Heart left ventricle (tissue), 16 donors: ENCODE data around the gene TBX5. TPM values are rescaled to one million over a fixed set of nuclear protein-coding genes. Genes with fewer than 3 reads are reported as not detected.
A peak's percentile ranks its signal among the peaks of the same experiment; 100 is the strongest.

ENCODE experiments used
- ATAC-seq, 4 donors: fragments of 200-7000 bp; cut with Tn5 transposase; one replicate each; pipeline ENCODE4 v1.9.1; 2020 to 2022; ENCODE audit warnings: moderate library complexity in 4 of 4, mild to moderate bottlenecking in 3 of 4, moderate number of reproducible peaks in 1 of 4
- DNase-seq, 5 donors: peaks; one replicate each; pipeline ENCODE4 v3.0.0-alpha.2; 2020
- H3K27ac ChIP-seq, 12 donors: fragments of 200-600 bp; sonication (generic) in 4 of 12; one replicate each; pipeline versions ENCODE4 v1.5.0 to v1.8.0; 2016 to 2022; ENCODE audit warnings: mild to moderate bottlenecking in 2 of 12
- H3K27me3 ChIP-seq, 9 donors: fragments of 200-600 bp; sonication (generic) in 2 of 9; one replicate each; pipeline versions ENCODE4 v1.5.1 to v1.8.0; 2016 to 2022; ENCODE audit warnings: mild to moderate bottlenecking in 3 of 9
- H3K36me3 ChIP-seq, 9 donors: fragments of 200-600 bp; sonication (generic) in 2 of 9; one replicate each; pipeline versions ENCODE4 v1.5.0 to v1.8.0; 2018 to 2022; ENCODE audit warnings: mild to moderate bottlenecking in 2 of 9
- H3K4me1 ChIP-seq, 12 donors: fragments of 200-600 bp; sonication (generic) in 4 of 12; one replicate each; pipeline versions ENCODE4 v1.5.0 to v1.8.0; 2016 to 2022; ENCODE audit warnings: mild to moderate bottlenecking in 3 of 12
- H3K4me3 ChIP-seq, 12 donors: fragments of 200-600 bp; sonication (generic) in 4 of 12; one replicate each; pipeline versions ENCODE4 v1.5.0 to v1.8.0; 2017 to 2022; ENCODE audit warnings: mild to moderate bottlenecking in 9 of 12, moderate library complexity in 4 of 12
- H3K9me3 ChIP-seq, 12 donors: fragments of 200-600 bp; sonication (generic) in 4 of 12; one replicate each; pipeline versions ENCODE4 v1.5.0 to v1.8.0; 2016 to 2022; ENCODE audit warnings: mild to moderate bottlenecking in 1 of 12
- POLR2A ChIP-seq, 2 donors: fragments of 450-650 bp; IDR thresholded peaks; one replicate each; pipeline ENCODE4 v1.6.1; 2017; ENCODE audit warnings: antibody characterized with exemption in 2 of 2, mild to moderate bottlenecking in 2 of 2, moderate library complexity in 2 of 2
- WGBS, 4 donors: extraction: QIAGEN DNeasy Blood & Tissue Kit in 2 of 4; methylation state at CpG; one replicate each; pipeline versions ENCODE4 v1.1.5 to v1.1.7; 2013 to 2018; 5-methylcytosine and 5-hydroxymethylcytosine counted together
- intact Hi-C, 10 donors: fragments of 100-400 bp; cut with DNase I; formaldehyde crosslinking; loops; one replicate each; pipeline versions ENCODE4 v1.11.1 to v1.14.2; 2022
- polyA plus RNA-seq, 2 donors: library from polyadenylated mRNA; stranded (reverse); fragments of 200-250 nt; gene quantifications; one replicate each; pipeline ENCODE4 v1.2.3, GENCODE V29; 2013
- total RNA-seq, 9 donors: library from RNA; depleted of rRNA in 2 of 9; stranded (reverse); fragments of >200 nt in 2 of 9; fragmentation: NEBNext Ultra II Directional in 3 of 9; extraction: Animal tissue kit (Norgen Biotek cat#: 25700) in 3 of 9; gene quantifications; one replicate each; pipeline versions ENCODE4 v1.1.0 to v1.2.4, GENCODE V29; 2016 to 2023
- TF ChIP-seq, protein P1 (sequence below), 12 donors: fragments of 200-600 bp; sonication (generic) in 4 of 12; IDR thresholded peaks; one replicate each; pipeline versions ENCODE4 v1.5.0 to v1.8.0; 2018 to 2022; ENCODE audit warnings: antibody characterized with exemption in 12 of 12, mild to moderate bottlenecking in 5 of 12
- donor health status: ischemic (EF 13 %, LVEDD 7.1; RV severe dilation, severe dysfunction).
- donor health status: healthy with polysubstance abuse.
- donor health status: DM: no; HTN: yes; CAD: no.
- donor health status: DM: no; HTN: no; CAD: no.
- donor health status: ischemic (EF 25% LVEDD 6.9; RV normal size, moderate dysfunction).
- donor health status: ischemic (EF 25% LVEDD 5.7; RV mildly dilated, moderate dysfunction).
- donor health status: healthy.
- donor health status: DM: yes; HTN: yes; CAD: no.
- donor health status: ischemic (EF 35%, LVEDD 5.7; RV mildly dilated, moderate dysfunction).
- donor health status: nonischemic (EF 11% LVEDD 7.7; RV severe dilation, severe dysfunction).
- donor health status: DM: yes; HTN: yes; CAD: no.
- donor health status: PGD.
- donor health status: ischemic (EF 29% LVEDD 5.4; RV normal size, mild dysfunction).
- donor health status: nonischemic (EF 23%, LVEDD 6.1; RV moderate dilation, normal function).

The TBX5 gene
- total and polyA plus RNA-seq, 11 donors = 8.1 to 74.5 (median 42.5) TPM

DNA sequence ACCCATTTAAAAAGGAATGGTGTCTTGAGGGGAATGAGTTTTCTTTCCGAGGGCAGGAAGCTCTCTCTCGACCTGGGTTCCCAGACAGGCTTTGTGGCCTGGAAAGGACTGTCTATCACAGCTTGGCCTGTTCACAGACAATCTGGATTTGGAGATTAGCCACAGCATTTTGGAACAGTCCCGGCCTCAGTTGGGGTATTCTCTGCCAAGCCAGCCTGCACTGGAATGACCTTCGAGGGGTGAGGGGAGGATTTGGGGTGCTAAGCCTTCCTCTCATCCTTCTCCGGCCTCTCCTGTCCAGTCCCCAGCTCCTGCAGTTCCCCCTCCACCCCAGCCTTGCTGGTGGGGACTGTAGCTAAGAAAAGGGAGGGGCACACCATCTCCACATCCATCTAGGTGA is 13.0 kb downstream of the TBX5 start:
- peak overlapping the region; percentile 9 to 68 (median 48) for H3K27ac ChIP-seq
- peaks cover 0 to 46% (median 3%) of the 10 kb centered on the region in 9 donors for H3K27me3 ChIP-seq
- H3K9me3 ChIP-seq = no peaks in the 10 kb centered on the region
- no peak overlapping the region for H3K4me3 ChIP-seq
- ATAC-seq = peak; percentile 84 to 89 (median 87)
- peak in 4 of 5 donors; percentile 50 to 58 (median 54) for DNase-seq
- intact Hi-C loops = loop anchor here in 3 of 10 donors (10.0 kb wide), 3 partner anchors 148 to 228 kb away; no protein-coding TSS in a partner anchor
- 18 to 32% (median 22%) methylated on average over 5 of the region's 5 CpGs for WGBS, 4 donors
- peaks cover 0 to 28% (median 9%) of the 10 kb centered on the region in 9 donors for H3K36me3 ChIP-seq
- peaks cover 0 to 54% (median 13%) of the 10 kb centered on the region in 12 donors for H3K4me1 ChIP-seq
- TF ChIP-seq, protein P1, sequence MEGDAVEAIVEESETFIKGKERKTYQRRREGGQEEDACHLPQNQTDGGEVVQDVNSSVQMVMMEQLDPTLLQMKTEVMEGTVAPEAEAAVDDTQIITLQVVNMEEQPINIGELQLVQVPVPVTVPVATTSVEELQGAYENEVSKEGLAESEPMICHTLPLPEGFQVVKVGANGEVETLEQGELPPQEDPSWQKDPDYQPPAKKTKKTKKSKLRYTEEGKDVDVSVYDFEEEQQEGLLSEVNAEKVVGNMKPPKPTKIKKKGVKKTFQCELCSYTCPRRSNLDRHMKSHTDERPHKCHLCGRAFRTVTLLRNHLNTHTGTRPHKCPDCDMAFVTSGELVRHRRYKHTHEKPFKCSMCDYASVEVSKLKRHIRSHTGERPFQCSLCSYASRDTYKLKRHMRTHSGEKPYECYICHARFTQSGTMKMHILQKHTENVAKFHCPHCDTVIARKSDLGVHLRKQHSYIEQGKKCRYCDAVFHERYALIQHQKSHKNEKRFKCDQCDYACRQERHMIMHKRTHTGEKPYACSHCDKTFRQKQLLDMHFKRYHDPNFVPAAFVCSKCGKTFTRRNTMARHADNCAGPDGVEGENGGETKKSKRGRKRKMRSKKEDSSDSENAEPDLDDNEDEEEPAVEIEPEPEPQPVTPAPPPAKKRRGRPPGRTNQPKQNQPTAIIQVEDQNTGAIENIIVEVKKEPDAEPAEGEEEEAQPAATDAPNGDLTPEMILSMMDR (IDR thresholded peaks at IDR 0.05) = no peak
- no peak for TF ChIP-seq POLR2A (IDR thresholded peaks at IDR 0.05)

DNA sequence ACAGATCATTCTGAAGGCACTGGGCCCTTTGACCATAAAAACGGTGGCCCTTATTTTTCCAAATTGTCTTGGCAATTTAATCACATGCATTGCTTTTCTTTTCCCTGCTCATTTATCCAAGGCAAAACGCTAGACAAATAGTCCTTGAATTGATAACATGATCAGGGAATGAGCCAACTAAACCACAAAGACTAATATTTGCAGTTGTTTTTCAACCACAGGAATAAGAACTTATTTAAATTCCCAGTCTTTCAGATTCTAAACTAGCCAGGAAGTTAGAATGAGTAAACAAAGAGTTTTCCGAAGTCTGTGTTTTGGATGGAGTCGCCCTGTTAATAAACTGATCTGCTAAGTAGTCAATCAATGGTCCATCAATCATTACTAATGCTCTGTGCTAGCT is 14.9 kb downstream of the TBX5 start:
- ATAC-seq (no peak), DNase-seq (no peak)
- intact Hi-C loops = loop anchor here in 3 of 10 donors (10.0 kb wide), 3 partner anchors 146 to 226 kb away; no protein-coding TSS in a partner anchor
- WGBS, 4 donors = 39 to 53% (median 48%) methylated on average over 4 of the region's 4 CpGs
- Histone ChIP-seq H3K27me3 (peaks cover 0 to 29% (median 0%) of the 10 kb centered on the region in 9 donors), H3K4me1 (peaks cover 0 to 44% (median 9%) of the 10 kb centered on the region in 12 donors), H3K9me3 (no peaks in the 10 kb centered on the region), H3K36me3 (peaks cover 0 to 30% (median 9%) of the 10 kb centered on the region in 9 donors), H3K4me3 (no peak overlapping the region), H3K27ac (no peak overlapping the region)
- TF ChIP-seq, protein P1 (IDR thresholded peaks at IDR 0.05) = no peak
- no peak for TF ChIP-seq POLR2A (IDR thresholded peaks at IDR 0.05)

- peak in 3 of 4 donors; percentile 46 to 65 (median 59) for ATAC-seq
- Histone ChIP-seq H3K27ac (peak overlapping the region in 4 of 12 donors; percentile 50 to 73 (median 63)), H3K4me1 (peaks cover 0 to 40% (median 11%) of the 10 kb centered on the region in 12 donors), H3K36me3 (peaks cover 0 to 43% (median 0%) of the 10 kb centered on the region in 9 donors), H3K27me3 (peaks cover 0 to 3% (median 0%) of the 10 kb centered on the region in 9 donors), H3K9me3 (no peaks in the 10 kb centered on the region), H3K4me3 (no peak overlapping the region)
- no peak for DNase-seq
- intact Hi-C loops = no loop called here
- no peak for TF ChIP-seq POLR2A (IDR thresholded peaks at IDR 0.05)
- TF ChIP-seq, protein P1 (IDR thresholded peaks at IDR 0.05) = no peak
- 18 to 25% (median 20%) methylated on average over 4 of the region's 4 CpGs for WGBS, 4 donors
Observed at GRCh38 chr12:114384739-114385138, 21.2 kb downstream of the TBX5 start.

DNA sequence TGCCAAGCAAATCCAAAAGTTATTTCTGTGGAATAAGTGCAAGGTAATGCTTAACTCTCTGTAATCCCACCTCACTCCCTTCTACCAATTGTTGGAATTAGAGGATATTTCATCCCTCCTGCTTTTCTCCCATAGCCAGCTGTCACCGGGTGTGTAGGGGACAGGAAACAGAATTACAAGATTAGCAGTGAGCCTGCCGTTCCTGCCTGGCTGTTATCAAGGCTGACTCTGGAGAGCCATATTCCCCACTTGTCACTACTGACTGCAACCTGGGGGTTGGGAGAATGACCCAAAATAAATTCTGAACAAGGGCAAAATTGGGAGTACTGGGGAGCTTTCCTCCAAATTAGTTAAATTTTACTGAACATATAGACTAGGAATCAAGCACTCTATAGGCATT is 24.8 kb downstream of the TBX5 start:
- H3K4me3 ChIP-seq = no peak overlapping the region
- 6 to 19% (median 12%) methylated on average over 2 of the region's 2 CpGs for WGBS, 4 donors
- peaks cover 0 to 50% (median 13%) of the 10 kb centered on the region in 12 donors for H3K4me1 ChIP-seq
- peaks cover 0 to 3% (median 0%) of the 10 kb centered on the region in 9 donors for H3K27me3 ChIP-seq
- H3K27ac ChIP-seq = peak overlapping the region in 11 of 12 donors; percentile 9 to 89 (median 62)
- H3K36me3 ChIP-seq = peaks cover 0 to 56% (median 5%) of the 10 kb centered on the region in 9 donors
- DNase-seq = peak in 3 of 5 donors; percentile 50 to 63 (median 55)
- peak; percentile 84 to 92 (median 86) for ATAC-seq
- intact Hi-C loops = no loop called here
- no peaks in the 10 kb centered on the region for H3K9me3 ChIP-seq
- TF ChIP-seq, protein P1 (IDR thresholded peaks at IDR 0.05) = no peak
- TF ChIP-seq POLR2A (IDR thresholded peaks at IDR 0.05) = no peak
